Measurements from ENCODE around the gene MSMP. TPM values are rescaled to one million over a fixed set of nuclear protein-coding genes. Genes with fewer than 3 reads are reported as not detected.
A peak's percentile ranks its signal among the peaks of the same experiment; 100 is the strongest.

Gene MSMP
- total RNA-seq, 1 donor from 2014 or later = not detected

DNA sequence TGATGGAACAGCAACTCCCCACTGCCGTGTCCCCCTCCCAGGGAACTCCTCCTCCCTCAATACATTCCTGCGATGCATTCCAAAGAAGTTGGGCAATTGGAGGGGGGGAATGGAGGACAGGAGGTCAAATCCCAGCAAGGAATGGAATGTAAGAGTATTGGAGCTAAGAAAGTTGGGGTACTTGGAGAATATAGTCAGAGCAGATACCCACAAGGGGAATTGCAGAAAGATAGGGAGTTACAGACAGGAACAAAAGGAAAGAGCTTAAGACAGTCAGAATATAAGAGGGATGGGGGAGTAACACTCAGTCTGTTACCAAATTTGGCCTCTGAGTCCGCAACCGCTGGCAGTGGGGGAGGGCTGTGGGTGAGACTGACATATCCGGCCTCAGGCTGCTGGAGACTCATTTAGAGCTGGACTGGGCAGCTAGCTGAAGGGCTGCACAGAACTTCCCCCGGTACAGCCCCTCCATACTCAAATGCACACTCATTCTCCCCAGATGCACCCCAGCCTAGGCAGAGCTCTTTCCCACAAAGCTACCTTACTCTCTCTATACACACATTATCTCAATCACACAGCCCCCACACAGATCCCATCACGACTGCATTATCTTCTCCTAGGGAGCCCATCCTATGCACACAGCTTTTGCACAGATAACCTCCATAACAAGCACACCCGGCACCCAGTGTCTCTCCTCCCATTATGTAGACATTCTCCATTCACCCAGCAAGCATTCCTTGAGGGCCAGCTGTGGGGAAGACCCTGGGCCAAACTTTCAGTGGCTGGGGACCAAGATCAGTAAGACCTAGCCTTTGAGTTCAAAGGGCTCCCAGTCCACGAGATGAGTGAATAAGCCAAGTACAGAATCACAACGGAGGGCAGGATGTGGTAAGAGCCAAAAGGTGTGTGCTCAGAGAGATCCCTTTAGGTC is 25.8 kb downstream of the MSMP start:
- Histone ChIP-seq H2AFZ (ENCODE audit: low read depth, low read length) (no peak overlapping the region), H3K9me3 (ENCODE audit: insufficient read depth, low read depth, low read length) (no peaks in the 10 kb centered on the region), H3K9ac (ENCODE audit: low read length) (peak overlapping the region; percentile 91), H3K79me2 (ENCODE audit: insufficient read depth, low read length) (peaks cover 93% of the 10 kb centered on the region), H3K27ac (ENCODE audit: low read depth, low read length) (peak overlapping the region; percentile 92), H4K20me1 (ENCODE audit: insufficient read depth, low read length) (peaks cover 65% of the 10 kb centered on the region), H3K4me2 (ENCODE audit: low read length) (peak overlapping the region; percentile 99), H3K4me1 (ENCODE audit: insufficient read depth, low read length) (peaks cover 47% of the 10 kb centered on the region), H3K4me3 (ENCODE audit: insufficient read depth, low read depth, low read length) (peak overlapping the region; percentile 93), H3K36me3 (ENCODE audit: insufficient read depth, low read length) (peaks cover 27% of the 10 kb centered on the region), H3K27me3 (ENCODE audit: insufficient read depth, low read length) (no peaks in the 10 kb centered on the region)
- DNase-seq (ENCODE audit: low read depth) = peak; percentile 86
- Mint-ChIP-seq H3K27ac (ENCODE audit: unreplicated experiment) (no peak overlapping the region), H3K36me3 (ENCODE audit: low read depth, unreplicated experiment) (peaks cover 20% of the 10 kb centered on the region), H3K27me3 (ENCODE audit: low read depth, unreplicated experiment) (no peaks in the 10 kb centered on the region), H3K4me3 (ENCODE audit: unreplicated experiment) (no peak overlapping the region), H3K4me1 (ENCODE audit: low read depth, unreplicated experiment) (peaks cover 7% of the 10 kb centered on the region), H3K9me3 (ENCODE audit: unreplicated experiment) (no peaks in the 10 kb centered on the region)
- no peak for TF ChIP-seq EZH2 (IDR thresholded peaks at IDR 0.05; ENCODE audit: insufficient read depth, low read length)
- TF ChIP-seq, protein P1, sequence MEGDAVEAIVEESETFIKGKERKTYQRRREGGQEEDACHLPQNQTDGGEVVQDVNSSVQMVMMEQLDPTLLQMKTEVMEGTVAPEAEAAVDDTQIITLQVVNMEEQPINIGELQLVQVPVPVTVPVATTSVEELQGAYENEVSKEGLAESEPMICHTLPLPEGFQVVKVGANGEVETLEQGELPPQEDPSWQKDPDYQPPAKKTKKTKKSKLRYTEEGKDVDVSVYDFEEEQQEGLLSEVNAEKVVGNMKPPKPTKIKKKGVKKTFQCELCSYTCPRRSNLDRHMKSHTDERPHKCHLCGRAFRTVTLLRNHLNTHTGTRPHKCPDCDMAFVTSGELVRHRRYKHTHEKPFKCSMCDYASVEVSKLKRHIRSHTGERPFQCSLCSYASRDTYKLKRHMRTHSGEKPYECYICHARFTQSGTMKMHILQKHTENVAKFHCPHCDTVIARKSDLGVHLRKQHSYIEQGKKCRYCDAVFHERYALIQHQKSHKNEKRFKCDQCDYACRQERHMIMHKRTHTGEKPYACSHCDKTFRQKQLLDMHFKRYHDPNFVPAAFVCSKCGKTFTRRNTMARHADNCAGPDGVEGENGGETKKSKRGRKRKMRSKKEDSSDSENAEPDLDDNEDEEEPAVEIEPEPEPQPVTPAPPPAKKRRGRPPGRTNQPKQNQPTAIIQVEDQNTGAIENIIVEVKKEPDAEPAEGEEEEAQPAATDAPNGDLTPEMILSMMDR (IDR thresholded peaks at IDR 0.05; ENCODE audit: insufficient read depth, low read depth, low read length) = no peak
- peak; percentile 73 for FAIRE-seq

- peaks cover 90% of the 10 kb centered on the region for H3K79me2 ChIP-seq (ENCODE audit: insufficient read depth, low read length)
- peaks cover 46% of the 10 kb centered on the region for H3K4me1 ChIP-seq (ENCODE audit: insufficient read depth, low read length)
Observed at GRCh38 chr9:35727676-35728040, 26.4 kb downstream of the MSMP start.

More at GRCh38 chr9:35727676-35728040, 26.4 kb downstream of the MSMP start:
- Histone ChIP-seq H4K20me1 (ENCODE audit: insufficient read depth, low read length) (peaks cover 64% of the 10 kb centered on the region), H3K27me3 (ENCODE audit: insufficient read depth, low read length) (no peaks in the 10 kb centered on the region), H3K9me3 (ENCODE audit: insufficient read depth, low read depth, low read length) (no peaks in the 10 kb centered on the region), H3K27ac (ENCODE audit: low read depth, low read length) (peak overlapping the region; percentile 92), H3K9ac (ENCODE audit: low read length) (peak overlapping the region; percentile 91), H3K36me3 (ENCODE audit: insufficient read depth, low read length) (peaks cover 30% of the 10 kb centered on the region), H3K4me2 (ENCODE audit: low read length) (peak overlapping the region; percentile 99), H3K4me3 (ENCODE audit: insufficient read depth, low read depth, low read length) (peak overlapping the region; percentile 93), H2AFZ (ENCODE audit: low read depth, low read length) (no peak overlapping the region)
- no peak for FAIRE-seq
- DNase-seq (ENCODE audit: low read depth) = no peak
- no peak for TF ChIP-seq EZH2 (IDR thresholded peaks at IDR 0.05; ENCODE audit: insufficient read depth, low read length)
- TF ChIP-seq, protein P1 (IDR thresholded peaks at IDR 0.05; ENCODE audit: insufficient read depth, low read depth, low read length) = no peak
- Mint-ChIP-seq H3K4me1 (ENCODE audit: low read depth, unreplicated experiment) (peaks cover 7% of the 10 kb centered on the region), H3K9me3 (ENCODE audit: unreplicated experiment) (no peaks in the 10 kb centered on the region), H3K27me3 (ENCODE audit: low read depth, unreplicated experiment) (no peaks in the 10 kb centered on the region), H3K4me3 (ENCODE audit: unreplicated experiment) (no peak overlapping the region), H3K36me3 (ENCODE audit: low read depth, unreplicated experiment) (peaks cover 22% of the 10 kb centered on the region), H3K27ac (ENCODE audit: unreplicated experiment) (no peak overlapping the region)

All from astrocyte (in vitro differentiated cells and primary cell).